NCI-H510A treated with DMSO at 0.1 percent for 48 hours (cell line): Measurements from ENCODE around the gene BHMT.
"Not testable (repeated sequence)": the region's sequence is repeated elsewhere in the genome, so short reads cannot be mapped to it uniquely, and the experiment has no call there.

Source experiments
- DNase-seq: peaks from one replicate; lab custom pipeline; 2025; lab: John Stamatoyannopoulos, UW

Gene BHMT

GRCh38 chr5:79111960-79112702 is 522 bp downstream of the BHMT start:
- no peak for DNase-seq

- no peak for DNase-seq
Measured at GRCh38 chr5:79112703-79113058, 1.1 kb downstream of the BHMT start.

- no peak for DNase-seq
Measured at GRCh38 chr5:79119486-79119885, 7.9 kb downstream of the BHMT start.

GRCh38 chr5:79120221-79120620 is 8.6 kb downstream of the BHMT start:
- no peak for DNase-seq

- no peak for DNase-seq
Measured at GRCh38 chr5:79122973-79123372, 11.4 kb downstream of the BHMT start.

- DNase-seq = no peak
Measured at GRCh38 chr5:79124607-79125006, 13.0 kb downstream of the BHMT start.

GRCh38 chr5:79130781-79131180 is 19.2 kb downstream of the BHMT start:
- no peak for DNase-seq

GRCh38 chr5:79133121-79133656 is 21.6 kb downstream of the BHMT start:
- DNase-seq = peak; percentile 43

GRCh38 chr5:79133657-79134451 is 22.2 kb downstream of the BHMT start:
- peak; percentile 68 for DNase-seq

GRCh38 chr5:79135790-79136553 is 24.4 kb downstream of the BHMT start:
- DNase-seq = no peak

GRCh38 chr5:79136618-79137017 is 25.0 kb downstream of the BHMT start:
- DNase-seq = no peak

GRCh38 chr5:79140553-79140952 is 28.9 kb downstream of the BHMT start:
- DNase-seq = no peak

GRCh38 chr5:79143684-79144379 is 32.2 kb downstream of the BHMT start:
- no peak for DNase-seq

- no peak for DNase-seq
Measured at GRCh38 chr5:79147076-79147475, 35.5 kb downstream of the BHMT start.

GRCh38 chr5:79149433-79149832 is 37.8 kb downstream of the BHMT start:
- no peak for DNase-seq

GRCh38 chr5:79151942-79152671 is 40.5 kb downstream of the BHMT start:
- no peak for DNase-seq

GRCh38 chr5:79157305-79157704 is 45.7 kb downstream of the BHMT start:
- DNase-seq = no peak

- not testable (repeated sequence) for DNase-seq
Measured at GRCh38 chr5:79161647-79162046, 50.0 kb downstream of the BHMT start.

- DNase-seq = no peak
Measured at GRCh38 chr5:79168031-79168430, 56.4 kb downstream of the BHMT start.

GRCh38 chr5:79170661-79171060 is 59.1 kb downstream of the BHMT start:
- DNase-seq = no peak

GRCh38 chr5:79171635-79172245 is 60.1 kb downstream of the BHMT start:
- DNase-seq = no peak
